GM18858 (cell line): ENCODE results near the gene HK1.
"Not testable (repeated sequence)": the region's sequence is repeated elsewhere in the genome, so short reads cannot be mapped to it uniquely, and the experiment has no call there.

ENCODE experiments used
- ATAC-seq: cut with Tn5 transposase; IDR thresholded peaks from one replicate; pipeline ENCODE4 v1.9.1; 2021; ENCODE audit not compliant: unreplicated experiment

The HK1 gene

GRCh38 chr10:69446650-69447151 lies 168.4 kb downstream of the HK1 start:
- ATAC-seq: no peak

GRCh38 chr10:69449841-69450240 lies 171.5 kb downstream of the HK1 start:
- ATAC-seq: no peak

- ATAC-seq: not testable (repeated sequence)
These were observed 172.1 kb downstream of the HK1 start for GRCh38 chr10:69450395-69450794.

GRCh38 chr10:69451209-69451783 lies 173.0 kb downstream of the HK1 start, which contains the start of gene TSPAN15:
Gene TSPAN15, plus strand, starts transcription at chr10:69451465. Its CDS starts 130 bp downstream, at chr10:69451595.
- ATAC-seq: no peak
